MCF 10A (cell line): ENCODE data around the gene MBOAT2. TPM values are rescaled to one million over a fixed set of nuclear protein-coding genes. Genes with fewer than 3 reads are reported as not detected.

ENCODE experiments used
- BruUV-seq: library from RNA; stranded (reverse); fragments of 400-500 nt; replicated peaks from 2 replicates; lab custom pipeline; 2021; lab: Mats Ljungman, UMichigan
- CTCF ChIA-PET: fragments of 300-600 bp; sonication (Branson Sonifier 250); formaldehyde crosslinking; extraction: SDS; loops from one replicate; lab custom pipeline; 2021; ENCODE audit warnings: antibody characterized with exemption, inconsistent platforms; lab: Yijun Ruan, JAX
- POLR2A ChIA-PET: fragments of 300-600, 350-650 bp; sonication (Branson Sonifier 250); formaldehyde crosslinking; extraction: SDS; loops from one replicate; lab custom pipeline; 2020; ENCODE audit warnings: antibody characterized with exemption, inconsistent platforms; lab: Yijun Ruan, JAX
- DNase-seq: peaks from one replicate; pipeline ENCODE4 v3.0.0-alpha.2; 2018; ENCODE audit not compliant: unreplicated experiment
- H3K27ac Mint-ChIP-seq: one replicate; pipeline ENCODE4 v1.8.0; 2022; ENCODE audit warnings: mild to moderate bottlenecking, low read depth, mixed read lengths; ENCODE audit not compliant: unreplicated experiment
- H3K27me3 Mint-ChIP-seq: one replicate; pipeline ENCODE4 v1.8.0; 2022; ENCODE audit warnings: mixed read lengths; ENCODE audit not compliant: insufficient read depth, unreplicated experiment
- H3K36me3 Mint-ChIP-seq: one replicate; pipeline ENCODE4 v1.8.0; 2022; ENCODE audit warnings: mild to moderate bottlenecking, moderate library complexity, mixed read lengths; ENCODE audit not compliant: insufficient read depth, unreplicated experiment
- H3K4me1 Mint-ChIP-seq: one replicate; pipeline ENCODE4 v1.8.0; 2022; ENCODE audit warnings: mixed read lengths; ENCODE audit not compliant: insufficient read depth, unreplicated experiment
- H3K4me3 Mint-ChIP-seq: one replicate; pipeline ENCODE4 v1.8.0; 2022; ENCODE audit warnings: mild to moderate bottlenecking, moderate library complexity, mixed read lengths; ENCODE audit not compliant: unreplicated experiment
- H3K9me3 Mint-ChIP-seq: one replicate; pipeline ENCODE4 v1.8.0; 2022; ENCODE audit warnings: mixed read lengths; ENCODE audit not compliant: unreplicated experiment
- intact Hi-C: fragments of 100-400 bp; cut with micrococcal nuclease; formaldehyde crosslinking; loops from 2 replicates; pipeline ENCODE4 v1.14.1; 2022
- total RNA-seq: library from RNA; stranded (reverse); gene quantifications from 2 replicates; pipeline ENCODE4 v1.2.3, GENCODE V29; 2022
- TF ChIP-seq, protein P1 (sequence below): fragments of 200-600 bp; IDR thresholded peaks from one replicate; pipeline ENCODE4 v1.8.0; 2022; ENCODE audit warnings: antibody characterized with exemption, mild to moderate bottlenecking; ENCODE audit not compliant: unreplicated experiment

MBOAT2 gene
- total RNA-seq, 1 experiment from 2014 or later, result 34.7 TPM

DNA sequence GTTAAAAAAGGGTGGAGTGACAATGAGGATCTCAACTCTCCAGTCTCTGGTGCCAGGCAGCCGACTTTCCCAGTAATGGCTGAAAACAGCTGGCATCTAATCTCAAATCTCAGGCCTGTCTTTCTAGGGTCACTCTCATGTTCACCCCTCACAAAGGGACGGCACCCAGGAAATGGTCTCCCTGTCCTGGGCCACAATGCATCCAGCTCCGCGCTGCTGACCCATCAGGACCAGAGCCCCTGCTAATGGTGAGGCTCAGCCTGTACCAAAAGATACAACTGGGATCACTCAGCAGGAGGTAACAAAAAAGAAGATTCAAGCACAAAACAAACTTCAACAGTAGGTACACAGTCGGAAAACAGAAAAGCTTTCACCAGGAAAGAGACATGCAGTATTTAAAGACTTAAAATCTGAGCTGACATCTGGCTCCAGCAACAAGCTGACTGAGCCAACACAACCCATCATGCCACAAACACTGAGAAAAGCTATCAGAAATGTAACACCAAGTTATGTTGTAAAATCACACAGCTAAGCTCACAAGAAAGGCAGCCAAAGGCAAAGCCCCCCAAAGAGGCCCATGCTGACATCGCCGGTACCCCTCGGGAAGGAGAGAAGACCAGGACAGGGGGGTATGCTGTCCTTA, 152.5 kb downstream of the MBOAT2 start:
- Mint-ChIP-seq H3K4me1 (peaks cover under 1% of the 10 kb centered on the region), H3K36me3 (peaks cover 4% of the 10 kb centered on the region), H3K27ac (no peak overlapping the region), H3K4me3 (no peak overlapping the region), H3K9me3 (no peaks in the 10 kb centered on the region), H3K27me3 (no peaks in the 10 kb centered on the region)
- ChIA-PET POLR2A (interaction anchor here (0.6 to 1.3 kb wide), 2 partner anchors 14 to 141 kb away, joined by 3 to 4 read pairs; partner anchors contain the start of gene KIDINS220), CTCF (interaction anchor here (0.6 kb wide), 1 partner anchor 152 kb away, joined by 3 read pairs; no protein-coding TSS in a partner anchor)
- intact Hi-C loops, result no loop called here
- no peak for DNase-seq
- no TSS peak for BruUV-seq
- TF ChIP-seq, protein P1, sequence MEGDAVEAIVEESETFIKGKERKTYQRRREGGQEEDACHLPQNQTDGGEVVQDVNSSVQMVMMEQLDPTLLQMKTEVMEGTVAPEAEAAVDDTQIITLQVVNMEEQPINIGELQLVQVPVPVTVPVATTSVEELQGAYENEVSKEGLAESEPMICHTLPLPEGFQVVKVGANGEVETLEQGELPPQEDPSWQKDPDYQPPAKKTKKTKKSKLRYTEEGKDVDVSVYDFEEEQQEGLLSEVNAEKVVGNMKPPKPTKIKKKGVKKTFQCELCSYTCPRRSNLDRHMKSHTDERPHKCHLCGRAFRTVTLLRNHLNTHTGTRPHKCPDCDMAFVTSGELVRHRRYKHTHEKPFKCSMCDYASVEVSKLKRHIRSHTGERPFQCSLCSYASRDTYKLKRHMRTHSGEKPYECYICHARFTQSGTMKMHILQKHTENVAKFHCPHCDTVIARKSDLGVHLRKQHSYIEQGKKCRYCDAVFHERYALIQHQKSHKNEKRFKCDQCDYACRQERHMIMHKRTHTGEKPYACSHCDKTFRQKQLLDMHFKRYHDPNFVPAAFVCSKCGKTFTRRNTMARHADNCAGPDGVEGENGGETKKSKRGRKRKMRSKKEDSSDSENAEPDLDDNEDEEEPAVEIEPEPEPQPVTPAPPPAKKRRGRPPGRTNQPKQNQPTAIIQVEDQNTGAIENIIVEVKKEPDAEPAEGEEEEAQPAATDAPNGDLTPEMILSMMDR, result no peak

DNA sequence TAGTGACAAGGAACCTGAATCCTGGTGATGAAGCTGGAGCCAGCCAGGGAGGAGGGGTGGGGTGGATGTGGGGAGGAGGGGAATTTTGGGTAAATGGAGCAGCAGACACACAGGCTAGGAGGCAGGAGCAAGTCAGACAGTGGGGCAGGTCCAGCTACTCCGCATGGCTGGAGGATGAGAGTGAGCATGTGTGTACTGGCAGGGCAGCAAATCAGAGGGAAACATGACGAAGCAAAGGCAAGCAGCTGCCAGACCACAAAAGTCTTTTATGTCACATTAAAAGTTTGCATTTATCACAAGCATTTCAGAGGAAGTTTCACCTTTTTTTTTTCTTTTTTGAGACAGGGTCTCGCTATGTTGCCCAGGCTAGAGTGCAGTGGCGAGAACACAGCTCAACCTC, 154.2 kb downstream of the MBOAT2 start:
- intact Hi-C loops, result no loop called here
- Mint-ChIP-seq H3K9me3 (no peaks in the 10 kb centered on the region), H3K27me3 (no peaks in the 10 kb centered on the region), H3K36me3 (peaks cover 5% of the 10 kb centered on the region), H3K4me3 (no peak overlapping the region), H3K4me1 (no peaks in the 10 kb centered on the region), H3K27ac (no peak overlapping the region)
- ChIA-PET POLR2A (no interaction called here), CTCF (interaction anchor here (0.6 to 1.5 kb wide), 3 partner anchors 24 to 1452 kb away, joined by 3 read pairs; no protein-coding TSS in a partner anchor)
- DNase-seq, result no peak
- TF ChIP-seq, protein P1, result no peak
- BruUV-seq, result no TSS peak

DNA sequence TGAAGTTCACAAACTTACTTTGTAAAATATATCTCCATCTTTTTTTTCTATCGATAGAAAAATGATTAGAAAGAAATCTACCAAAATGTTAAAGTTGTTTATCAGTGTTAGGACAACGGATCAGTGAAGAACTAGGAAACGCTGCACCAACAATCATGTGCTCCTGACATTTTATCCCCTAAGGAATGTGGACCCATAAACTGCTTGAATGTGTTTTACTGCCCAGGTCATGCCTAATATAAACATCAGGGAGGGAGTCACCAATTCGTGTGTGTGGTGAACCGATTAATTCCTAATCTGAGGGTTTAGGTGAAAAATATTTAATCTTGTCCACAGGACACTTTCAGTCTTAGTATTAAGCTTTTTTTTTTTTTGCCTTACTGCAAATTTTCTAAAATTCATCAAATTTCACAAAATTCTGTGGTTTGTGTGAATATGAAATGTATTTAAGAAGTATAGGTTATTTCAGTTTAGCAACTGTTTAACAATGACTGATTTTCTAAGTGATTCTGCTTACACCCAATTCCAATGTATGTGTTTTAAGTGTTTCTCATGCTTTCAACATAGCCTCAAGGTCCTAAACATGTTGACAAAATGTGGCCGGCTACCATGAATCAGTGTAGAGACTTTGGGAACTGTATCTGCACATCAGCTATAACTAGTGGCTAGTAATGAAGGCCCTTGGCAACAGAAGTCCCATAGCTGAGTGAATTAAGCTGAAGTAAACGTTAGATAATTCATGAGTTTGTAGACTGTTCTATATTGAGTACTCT, 155.0 kb downstream of the MBOAT2 start:
- no peak for DNase-seq
- Mint-ChIP-seq H3K4me1 (no peaks in the 10 kb centered on the region), H3K36me3 (peaks cover 5% of the 10 kb centered on the region), H3K27me3 (no peaks in the 10 kb centered on the region), H3K27ac (no peak overlapping the region), H3K4me3 (no peak overlapping the region), H3K9me3 (no peaks in the 10 kb centered on the region)
- BruUV-seq, result no TSS peak
- TF ChIP-seq, protein P1, result no peak
- ChIA-PET POLR2A (no interaction called here), CTCF (interaction anchor here (0.6 to 1.5 kb wide), 3 partner anchors 12 to 369 kb away, joined by 3 to 4 read pairs (median 3); no protein-coding TSS in a partner anchor)
- intact Hi-C loops, result no loop called here

DNA sequence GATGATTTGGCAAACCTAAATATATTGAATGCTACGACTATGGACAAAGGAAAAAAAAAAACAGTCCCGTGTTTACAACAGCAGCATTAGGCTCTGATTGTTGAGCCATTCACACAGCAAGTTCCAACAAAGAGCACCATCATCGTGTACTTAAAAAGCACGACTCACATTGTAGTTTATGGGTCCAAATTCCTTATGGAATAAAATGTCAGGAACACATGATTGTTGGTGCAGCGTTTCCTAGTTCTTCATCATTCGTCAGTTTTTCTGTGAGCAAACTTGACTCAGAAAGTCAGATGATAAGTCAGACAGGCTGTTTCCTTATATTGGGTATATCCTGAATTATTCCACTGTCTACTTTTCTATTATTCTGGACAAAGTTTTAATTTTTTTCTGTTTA, 156.1 kb downstream of the MBOAT2 start:
- CTCF ChIA-PET, result no interaction called here
- DNase-seq, result no peak
- peaks cover 5% of the 10 kb centered on the region for H3K36me3 Mint-ChIP-seq
- no TSS peak for BruUV-seq
- TF ChIP-seq, protein P1, result no peak
- no peaks in the 10 kb centered on the region for H3K27me3 Mint-ChIP-seq
- H3K9me3 Mint-ChIP-seq, result no peaks in the 10 kb centered on the region
- no peak overlapping the region for H3K27ac Mint-ChIP-seq
- H3K4me1 Mint-ChIP-seq, result no peaks in the 10 kb centered on the region
- intact Hi-C loops, result no loop called here
- H3K4me3 Mint-ChIP-seq, result no peak overlapping the region
- POLR2A ChIA-PET, result interaction anchor here (1.1 kb wide), 1 partner anchor 11 kb away, joined by 3 read pairs; no protein-coding TSS in a partner anchor
